MM.1S (cell line): ENCODE results near the gene RPAP3.

Experiments used
- DNase-seq: peaks from one replicate; pipeline ENCODE4 v3.0.0-alpha.2; 2015
- H2AFZ ChIP-seq: fragments of 300-600 bp; sonication (generic); 2 replicates; pipeline ENCODE4 v1.6.0; 2016; ENCODE audit warnings: antibody characterized with exemption, low read length
- H3F3A ChIP-seq: fragments of 300-600 bp; sonication (generic); 2 replicates; pipeline ENCODE4 v1.6.1; 2016; ENCODE audit warnings: mild to moderate bottlenecking, antibody characterized with exemption, low read length, moderate library complexity, mixed read lengths; ENCODE audit not compliant: insufficient read depth
- H3K27ac ChIP-seq: fragments of 300-600 bp; sonication (generic); 2 replicates; pipeline ENCODE4 v1.5.1; 2016; ENCODE audit warnings: mild to moderate bottlenecking, low read length
- H3K27me3 ChIP-seq: fragments of 300-600 bp; sonication (generic); replicated peaks from 2 replicates; pipeline ENCODE4 v1.6.0; 2016; ENCODE audit warnings: low read length; ENCODE audit not compliant: insufficient read depth
- H3K36me3 ChIP-seq: fragments of 300-600 bp; sonication (generic); replicated peaks from 2 replicates; pipeline ENCODE4 v1.6.1; 2016; ENCODE audit warnings: mild to moderate bottlenecking, low read length, mixed read lengths; ENCODE audit not compliant: insufficient read depth
- H3K4me1 ChIP-seq: fragments of 300-600 bp; sonication (generic); 2 replicates; pipeline ENCODE4 v1.6.1; 2016; ENCODE audit warnings: low read length, mixed read lengths
- H3K4me2 ChIP-seq: fragments of 300-600 bp; sonication (generic); 2 replicates; pipeline ENCODE4 v1.6.0; 2016; ENCODE audit warnings: low read depth, low read length
- H3K4me3 ChIP-seq: fragments of 300-600 bp; sonication (generic); 2 replicates; pipeline ENCODE4 v1.5.1; 2016; ENCODE audit warnings: low read length, mixed read lengths
- H3K79me2 ChIP-seq: fragments of 300-600 bp; sonication (generic); 2 replicates; pipeline ENCODE4 v1.6.1; 2016; ENCODE audit warnings: mixed run types, low read length, mixed read lengths
- H3K9ac ChIP-seq: fragments of 300-600 bp; sonication (generic); 2 replicates; pipeline ENCODE4 v1.6.1; 2016; ENCODE audit warnings: low read length, mixed read lengths
- H3K9me2 ChIP-seq: fragments of 300-600 bp; sonication (generic); replicated peaks from 2 replicates; pipeline ENCODE4 v1.6.1; 2016; ENCODE audit warnings: mild to moderate bottlenecking, low read length, mixed read lengths; ENCODE audit not compliant: insufficient read depth
- H3K9me3 ChIP-seq: fragments of 300-600 bp; sonication (generic); replicated peaks from 2 replicates; pipeline ENCODE4 v1.6.1; 2016; ENCODE audit warnings: mild to moderate bottlenecking, low read length, mixed read lengths; ENCODE audit not compliant: insufficient read depth
- H4K20me1 ChIP-seq: fragments of 300-600 bp; sonication (generic); 2 replicates; pipeline ENCODE4 v1.6.1; 2016; ENCODE audit warnings: mild to moderate bottlenecking, low read length, moderate library complexity, mixed read lengths; ENCODE audit not compliant: insufficient read depth
- EZH2 ChIP-seq: fragments of 300-600 bp; sonication (generic); optimal IDR thresholded peaks from 2 replicates; pipeline ENCODE3; 2017; ENCODE audit warnings: low read depth, mild to moderate bottlenecking, antibody characterized with exemption, low read length, mixed read lengths
- EZH2phosphoT487 ChIP-seq: fragments of 300-600 bp; sonication (generic); IDR thresholded peaks from 2 replicates; pipeline ENCODE4 v1.6.1; 2018; ENCODE audit warnings: antibody characterized with exemption, low read length
- TF ChIP-seq, protein P1 (sequence below): fragments of 300-600 bp; sonication (generic); IDR thresholded peaks from 2 replicates; pipeline ENCODE4 v1.5.1; 2016; ENCODE audit warnings: antibody characterized with exemption, low read length, mixed read lengths

Gene RPAP3

DNA sequence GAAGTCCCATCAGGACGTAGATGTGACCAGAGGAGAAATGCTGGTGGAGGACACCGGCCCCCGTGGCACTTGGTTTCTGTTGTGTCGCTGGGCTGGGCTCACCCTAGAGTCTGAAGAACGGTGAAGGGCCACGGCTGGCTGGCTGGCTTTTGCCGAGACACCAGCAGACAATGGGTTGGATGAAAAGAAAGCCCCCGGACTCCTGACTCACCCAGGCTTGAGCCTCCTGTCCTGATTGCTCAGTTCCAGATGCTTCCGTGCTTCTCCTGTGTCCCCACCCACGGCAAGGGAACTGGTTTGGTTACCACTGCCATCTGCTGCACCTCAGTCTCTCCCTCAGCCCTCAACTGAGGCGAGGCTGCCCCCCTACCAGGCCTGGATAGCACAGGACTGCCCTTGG, 29.8 kb upstream of the RPAP3 start:
- Histone ChIP-seq H3K9ac (no peak overlapping the region), H3K4me3 (no peak overlapping the region), H3F3A (no peaks in the 10 kb centered on the region), H3K27me3 (no peaks in the 10 kb centered on the region), H4K20me1 (no peaks in the 10 kb centered on the region), H3K4me2 (no peak overlapping the region), H3K36me3 (no peaks in the 10 kb centered on the region), H3K9me3 (no peaks in the 10 kb centered on the region), H3K9me2 (no peaks in the 10 kb centered on the region), H2AFZ (no peak overlapping the region), H3K79me2 (no peaks in the 10 kb centered on the region), H3K27ac (no peak overlapping the region), H3K4me1 (peaks cover under 1% of the 10 kb centered on the region; the same call in 1 of the 2 replicates)
- TF ChIP-seq EZH2phosphoT487 (no peak), EZH2 (no peak)
- TF ChIP-seq, protein P1, sequence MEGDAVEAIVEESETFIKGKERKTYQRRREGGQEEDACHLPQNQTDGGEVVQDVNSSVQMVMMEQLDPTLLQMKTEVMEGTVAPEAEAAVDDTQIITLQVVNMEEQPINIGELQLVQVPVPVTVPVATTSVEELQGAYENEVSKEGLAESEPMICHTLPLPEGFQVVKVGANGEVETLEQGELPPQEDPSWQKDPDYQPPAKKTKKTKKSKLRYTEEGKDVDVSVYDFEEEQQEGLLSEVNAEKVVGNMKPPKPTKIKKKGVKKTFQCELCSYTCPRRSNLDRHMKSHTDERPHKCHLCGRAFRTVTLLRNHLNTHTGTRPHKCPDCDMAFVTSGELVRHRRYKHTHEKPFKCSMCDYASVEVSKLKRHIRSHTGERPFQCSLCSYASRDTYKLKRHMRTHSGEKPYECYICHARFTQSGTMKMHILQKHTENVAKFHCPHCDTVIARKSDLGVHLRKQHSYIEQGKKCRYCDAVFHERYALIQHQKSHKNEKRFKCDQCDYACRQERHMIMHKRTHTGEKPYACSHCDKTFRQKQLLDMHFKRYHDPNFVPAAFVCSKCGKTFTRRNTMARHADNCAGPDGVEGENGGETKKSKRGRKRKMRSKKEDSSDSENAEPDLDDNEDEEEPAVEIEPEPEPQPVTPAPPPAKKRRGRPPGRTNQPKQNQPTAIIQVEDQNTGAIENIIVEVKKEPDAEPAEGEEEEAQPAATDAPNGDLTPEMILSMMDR, result no peak
- no peak for DNase-seq

DNA sequence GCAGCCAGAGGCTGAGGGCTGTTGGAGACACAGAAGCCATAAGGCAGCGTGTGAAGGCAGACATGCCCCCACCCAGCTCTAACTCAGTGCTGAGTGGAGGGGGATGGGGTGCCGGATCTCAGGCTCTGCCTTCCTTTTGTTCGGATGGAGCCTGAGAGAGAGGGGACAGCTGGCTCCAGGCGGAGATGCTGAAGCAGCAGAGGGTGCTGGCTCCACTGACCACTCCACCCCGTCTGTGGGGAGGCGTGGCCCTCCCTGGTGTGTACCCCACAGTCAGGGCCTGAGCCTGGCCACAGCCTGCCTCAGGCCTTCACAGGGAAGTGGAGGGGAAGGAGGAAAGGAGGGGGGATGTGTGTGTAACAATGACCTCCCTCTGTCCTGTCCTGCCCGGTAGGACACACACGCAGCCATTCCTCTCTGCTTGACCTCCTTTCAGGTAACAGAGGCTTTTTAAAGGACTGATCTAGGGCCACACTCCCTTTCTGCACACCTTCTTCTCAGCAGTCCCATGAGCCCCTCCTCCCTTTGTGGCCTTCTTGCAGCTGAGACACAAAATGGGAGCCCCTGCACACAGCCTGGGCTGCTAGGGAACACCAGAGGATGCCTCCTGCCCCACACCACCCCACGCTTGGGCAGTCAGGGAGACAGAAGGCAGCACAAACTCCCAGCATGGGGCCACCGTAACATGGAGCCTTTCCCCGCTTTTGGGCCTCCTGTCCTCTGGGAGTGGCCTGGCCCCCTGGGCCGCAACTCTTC, 29.1 kb upstream of the RPAP3 start:
- Histone ChIP-seq H3K27me3 (no peaks in the 10 kb centered on the region), H3K79me2 (no peaks in the 10 kb centered on the region), H4K20me1 (no peaks in the 10 kb centered on the region), H2AFZ (no peak overlapping the region), H3K4me2 (no peak overlapping the region), H3K4me3 (no peak overlapping the region), H3K9ac (no peak overlapping the region), H3K27ac (no peak overlapping the region), H3K9me3 (no peaks in the 10 kb centered on the region), H3K4me1 (no peaks in the 10 kb centered on the region), H3K9me2 (no peaks in the 10 kb centered on the region), H3K36me3 (no peaks in the 10 kb centered on the region), H3F3A (no peaks in the 10 kb centered on the region)
- no peak for DNase-seq
- TF ChIP-seq, protein P1, result no peak
- TF ChIP-seq EZH2phosphoT487 (no peak), EZH2 (no peak)

DNA sequence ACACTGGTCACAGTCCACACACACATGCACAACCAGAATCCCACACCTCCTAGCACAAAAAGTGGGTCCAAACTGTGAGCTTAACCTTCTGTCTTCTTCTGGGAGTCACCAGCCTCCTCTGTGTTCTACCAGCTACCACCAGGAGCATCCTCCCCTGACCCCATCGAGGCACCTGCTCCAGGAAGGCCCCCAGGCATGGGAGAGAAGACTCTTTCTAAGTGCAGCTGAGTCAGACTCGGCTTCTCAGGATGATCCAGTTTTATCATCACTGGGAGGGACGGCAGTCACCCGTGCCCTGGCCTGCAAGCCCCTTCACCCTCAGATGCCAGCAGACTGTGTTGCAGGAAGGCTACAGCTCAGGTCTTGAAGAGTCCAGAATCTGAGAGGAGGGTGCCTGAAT, 27.3 kb upstream of the RPAP3 start:
- no peak overlapping the region for H2AFZ ChIP-seq
- H3K4me1 ChIP-seq, result no peaks in the 10 kb centered on the region
- TF ChIP-seq, protein P1, result no peak
- TF ChIP-seq EZH2phosphoT487, result no peak
- no peak for TF ChIP-seq EZH2

More for the DNA sequence above, 27.3 kb upstream of the RPAP3 start:
- Histone ChIP-seq H3K4me2 (no peak overlapping the region), H3F3A (no peaks in the 10 kb centered on the region), H3K79me2 (no peaks in the 10 kb centered on the region), H3K9ac (no peak overlapping the region), H4K20me1 (no peaks in the 10 kb centered on the region), H3K4me3 (no peak overlapping the region), H3K27me3 (no peaks in the 10 kb centered on the region), H3K27ac (no peak overlapping the region), H3K9me3 (no peaks in the 10 kb centered on the region), H3K36me3 (no peaks in the 10 kb centered on the region), H3K9me2 (no peaks in the 10 kb centered on the region)
- no peak for DNase-seq
